ENCODE results near the gene DHX38.
A peak's percentile ranks its signal among the peaks of the same experiment; 100 is the strongest.

The DHX38 gene

GRCh38 chr16:72083778-72084404 is 9.8 kb upstream of the DHX38 start:
- no peak for DNase-seq (ENCODE audit: low read depth in 1 of 2, low spot score in 1 of 2)

GRCh38 chr16:72084445-72084844 is 9.2 kb upstream of the DHX38 start:
- no peak for DNase-seq (ENCODE audit: low read depth in 1 of 2, low spot score in 1 of 2)

DNA sequence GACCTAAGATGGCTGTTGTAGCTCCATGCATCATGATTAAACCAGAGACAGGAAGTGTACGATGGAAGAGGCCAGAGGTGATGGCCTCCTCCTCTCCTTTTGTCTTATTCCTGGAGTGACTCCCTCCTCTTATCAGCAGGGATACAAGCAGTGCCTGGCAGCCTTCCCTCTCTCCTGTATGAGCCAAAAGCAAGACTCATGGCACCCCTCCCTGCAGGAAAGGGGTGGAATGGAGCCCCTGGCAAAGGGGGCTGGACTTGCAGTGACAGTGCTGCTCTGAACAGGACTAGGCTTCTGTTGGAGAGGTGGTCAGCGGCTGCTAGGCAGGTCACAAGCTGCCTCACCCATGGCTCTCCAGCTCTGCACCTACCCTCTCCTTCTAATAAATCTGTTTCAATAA is 8.6 kb upstream of the DHX38 start:
- DNase-seq (ENCODE audit: low read depth in 1 of 2, low spot score in 1 of 2): no peak

GRCh38 chr16:72091217-72091616 is 2.4 kb upstream of the DHX38 start:
- no peak for DNase-seq (ENCODE audit: low read depth in 1 of 2, low spot score in 1 of 2)

GRCh38 chr16:72092832-72093447 is 707 bp upstream of the DHX38 start:
- DNase-seq (ENCODE audit: low read depth in 1 of 2, low spot score in 1 of 2): no peak

DNA sequence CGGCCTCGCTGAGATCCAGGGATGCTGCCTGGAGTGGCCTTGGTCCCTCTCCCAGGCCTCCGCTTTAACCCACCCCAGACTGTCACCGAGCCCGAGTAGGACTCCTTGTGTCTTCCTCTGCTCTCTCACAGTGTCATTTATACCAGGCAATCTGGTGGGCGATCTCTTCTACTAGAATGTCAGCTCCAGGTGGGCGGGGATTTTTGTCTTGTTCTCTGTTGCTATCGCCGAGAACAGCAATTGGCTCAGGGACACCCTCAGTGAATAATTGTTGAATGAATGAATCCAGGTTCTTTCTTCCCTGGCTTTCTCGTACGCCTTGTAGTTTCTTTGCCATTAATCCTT is 591 bp downstream of the DHX38 start:
- DNase-seq (ENCODE audit: low read depth in 1 of 2, low spot score in 1 of 2): peak in 1 of 2 donors; percentile 13

DNA sequence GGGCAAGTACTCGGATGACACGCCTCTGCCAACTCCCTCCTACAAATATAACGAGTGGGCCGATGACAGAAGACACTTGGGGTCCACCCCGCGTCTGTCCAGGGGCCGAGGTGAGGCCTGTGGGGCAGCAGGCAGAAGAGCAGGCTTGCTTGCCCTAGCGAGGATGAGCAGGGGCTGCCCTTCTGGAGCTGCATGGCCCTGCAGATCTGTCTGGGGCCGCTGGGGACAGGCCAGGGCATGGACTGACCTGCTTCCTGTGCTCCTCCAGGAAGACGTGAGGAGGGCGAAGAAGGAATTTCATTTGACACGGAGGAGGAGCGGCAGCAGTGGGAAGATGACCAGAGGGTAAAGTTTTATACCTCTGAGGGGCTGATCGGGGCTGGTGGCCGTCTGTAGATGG is 5.3 kb downstream of the DHX38 start:
- DNase-seq (ENCODE audit: low read depth in 1 of 2, low spot score in 1 of 2): no peak

- no peak for DNase-seq (ENCODE audit: low read depth in 1 of 2, low spot score in 1 of 2)
Measured at GRCh38 chr16:72099377-72099818, 5.8 kb downstream of the DHX38 start.

DNA sequence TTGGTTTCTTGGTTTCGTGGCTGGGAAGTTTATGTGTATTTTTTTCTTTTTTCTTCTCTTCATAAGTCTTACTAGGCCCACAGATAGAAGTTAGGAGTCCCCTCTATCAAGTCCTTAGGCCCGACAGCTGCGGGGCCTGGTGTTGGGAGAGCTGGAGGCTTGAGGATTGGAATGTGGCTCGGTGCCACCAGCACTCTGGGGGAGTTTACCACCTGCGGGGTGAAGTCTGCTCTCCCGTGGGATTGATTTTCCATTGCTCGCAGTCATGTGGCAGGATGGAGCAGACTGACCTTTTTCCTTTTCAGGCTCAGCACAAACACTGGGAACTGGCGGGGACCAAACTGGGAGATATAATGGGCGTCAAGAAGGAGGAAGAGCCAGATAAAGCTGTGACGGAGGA is 7.5 kb downstream of the DHX38 start:
- DNase-seq (ENCODE audit: low read depth in 1 of 2, low spot score in 1 of 2): no peak

GRCh38 chr16:72104905-72105304 is 11.3 kb downstream of the DHX38 start:
- no peak for DNase-seq (ENCODE audit: low read depth in 1 of 2, low spot score in 1 of 2)

DNA sequence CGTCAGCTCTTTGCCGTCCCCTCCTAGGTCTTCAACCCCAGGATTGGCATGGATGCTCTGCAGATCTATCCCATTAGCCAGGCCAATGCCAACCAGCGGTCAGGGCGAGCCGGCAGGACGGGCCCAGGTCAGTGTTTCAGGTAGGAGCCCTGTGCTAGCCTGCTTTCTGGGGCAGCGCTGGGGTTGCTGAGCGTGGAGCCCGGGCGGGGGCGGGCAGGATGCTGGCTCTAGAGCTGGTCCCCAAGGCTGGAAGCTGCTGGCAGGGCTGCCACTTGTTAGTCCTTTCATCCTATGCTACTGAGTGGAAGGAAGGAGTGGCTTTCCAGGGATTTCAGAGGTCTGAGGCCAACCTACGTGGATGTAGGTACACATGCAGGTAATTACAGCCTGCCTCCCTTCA is 12.3 kb downstream of the DHX38 start:
- DNase-seq (ENCODE audit: low read depth in 1 of 2, low spot score in 1 of 2): no peak

DNA sequence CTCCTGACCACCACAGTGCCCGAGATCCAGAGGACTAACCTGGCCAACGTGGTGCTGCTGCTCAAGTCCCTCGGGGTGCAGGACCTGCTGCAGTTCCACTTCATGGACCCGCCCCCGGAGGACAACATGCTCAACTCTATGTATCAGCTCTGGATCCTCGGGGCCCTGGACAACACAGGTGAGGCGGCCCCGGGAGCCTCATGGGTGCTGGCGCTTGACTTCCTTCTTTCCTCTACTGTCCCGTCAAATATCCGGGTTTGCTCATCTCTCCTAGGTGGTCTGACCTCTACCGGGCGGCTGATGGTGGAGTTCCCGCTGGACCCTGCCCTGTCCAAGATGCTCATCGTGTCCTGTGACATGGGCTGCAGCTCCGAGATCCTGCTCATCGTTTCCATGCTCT is 13.7 kb downstream of the DHX38 start:
- DNase-seq (ENCODE audit: low read depth in 1 of 2, low spot score in 1 of 2): no peak

- DNase-seq (ENCODE audit: low read depth in 1 of 2, low spot score in 1 of 2): no peak
Measured at GRCh38 chr16:72108353-72109102, 14.9 kb downstream of the DHX38 start.

GRCh38 chr16:72109300-72109699 is 15.7 kb downstream of the DHX38 start:
- no peak for DNase-seq (ENCODE audit: low read depth in 1 of 2, low spot score in 1 of 2)

- DNase-seq (ENCODE audit: low read depth in 1 of 2, low spot score in 1 of 2): no peak
Measured at GRCh38 chr16:72109966-72110530, 16.4 kb downstream of the DHX38 start.

DNA sequence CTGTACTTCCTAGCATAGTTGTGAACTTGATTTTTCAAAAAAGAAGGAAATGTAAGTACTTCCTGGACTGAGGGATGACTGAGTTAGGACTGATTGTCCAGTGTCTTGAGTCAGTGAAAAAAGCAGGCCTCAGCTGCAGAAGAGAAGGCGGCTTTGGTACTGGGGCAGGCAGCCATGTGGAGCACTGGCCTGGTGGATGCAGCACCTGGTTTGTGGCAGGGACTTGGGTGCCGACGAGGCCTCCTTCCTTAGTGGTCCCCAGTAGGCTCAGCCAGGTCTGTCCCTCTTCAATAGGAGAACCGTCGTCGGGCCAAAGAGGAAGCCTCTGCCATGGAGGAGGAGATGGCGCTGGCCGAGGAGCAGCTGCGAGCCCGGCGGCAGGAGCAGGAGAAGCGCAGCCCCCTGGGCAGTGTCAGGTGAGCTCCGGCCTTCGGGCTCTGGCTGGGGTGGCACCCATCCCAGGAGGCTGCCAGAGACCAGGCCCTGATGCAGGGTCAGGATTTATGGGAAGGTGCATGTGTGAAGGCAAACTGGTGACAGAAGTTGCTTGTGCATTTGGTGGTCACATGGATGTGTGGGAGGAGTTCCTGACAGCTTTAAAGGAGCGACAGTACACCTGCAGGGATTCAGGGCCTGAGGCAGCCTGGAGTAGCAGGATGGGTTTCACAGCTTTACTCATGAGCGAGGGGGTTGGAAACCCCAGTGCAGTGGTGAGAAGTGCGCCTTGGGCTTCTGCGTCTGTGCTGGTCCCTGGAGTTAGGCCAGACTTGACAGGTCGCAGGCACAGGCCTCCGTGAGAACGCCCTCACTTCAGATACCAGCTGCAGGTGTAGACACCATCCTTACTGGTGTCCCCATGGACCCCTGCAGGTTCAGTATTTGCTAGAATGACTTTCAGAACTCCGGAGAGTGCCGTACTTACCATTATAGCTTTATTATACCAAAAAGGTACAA is 17.3 kb downstream of the DHX38 start:
- no peak for DNase-seq (ENCODE audit: low read depth in 1 of 2, low spot score in 1 of 2)

GRCh38 chr16:72111657-72112451 is 18.2 kb downstream of the DHX38 start:
- DNase-seq (ENCODE audit: low read depth in 1 of 2, low spot score in 1 of 2): no peak

DNA sequence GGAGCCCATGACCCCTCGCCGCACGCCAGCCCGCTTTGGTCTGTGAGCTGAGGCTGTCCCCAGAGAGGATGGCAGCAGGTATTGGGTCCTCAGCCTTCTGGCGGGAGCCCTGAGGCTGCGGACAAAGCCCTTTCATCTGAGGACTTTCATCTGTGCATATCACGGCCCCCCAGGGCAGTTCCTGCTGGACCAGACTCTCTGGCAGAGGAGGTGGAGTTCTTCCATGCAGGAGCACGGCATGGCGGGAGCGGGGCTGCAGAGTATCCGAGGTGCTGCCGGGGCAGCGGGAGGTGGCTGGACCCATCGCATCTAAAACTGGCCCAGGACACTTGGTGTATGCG is 18.8 kb downstream of the DHX38 start:
- DNase-seq (ENCODE audit: low read depth in 1 of 2, low spot score in 1 of 2): no peak

DNA sequence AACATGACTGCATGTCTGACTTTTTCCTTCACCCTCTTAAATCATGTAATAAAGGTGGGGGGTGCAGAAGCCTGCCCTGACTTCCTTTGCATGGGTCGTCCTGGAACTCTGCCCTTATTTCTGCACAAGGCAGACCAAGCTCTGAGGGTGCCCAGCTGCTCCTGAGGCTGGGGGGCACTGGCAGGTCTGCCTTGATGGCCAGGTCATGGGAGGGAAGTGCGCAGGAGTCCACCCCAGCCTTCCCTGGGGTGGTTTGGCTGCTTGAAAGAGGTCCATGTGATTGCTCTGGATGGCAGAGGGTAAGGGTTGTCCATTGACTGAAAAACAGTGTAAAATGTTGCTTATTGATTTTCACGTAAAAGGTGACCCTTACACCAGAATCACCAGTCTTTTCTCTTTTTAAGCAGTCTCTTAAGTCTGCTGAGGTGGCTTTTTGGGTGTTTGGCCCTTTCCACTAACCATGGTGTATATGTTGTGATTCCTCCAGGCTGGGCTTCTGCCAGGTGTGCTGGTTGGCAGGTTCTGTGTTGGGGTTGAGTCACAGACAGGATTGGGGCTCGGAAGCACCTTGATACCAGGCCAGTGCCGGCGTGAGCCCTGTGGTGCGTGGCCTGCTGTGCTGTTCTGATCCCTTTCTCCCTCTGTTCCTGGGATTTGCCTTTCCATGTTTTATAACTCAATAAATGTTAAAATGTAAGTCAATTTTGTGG is 19.4 kb downstream of the DHX38 start:
- no peak for DNase-seq (ENCODE audit: low read depth in 1 of 2, low spot score in 1 of 2)

DNA sequence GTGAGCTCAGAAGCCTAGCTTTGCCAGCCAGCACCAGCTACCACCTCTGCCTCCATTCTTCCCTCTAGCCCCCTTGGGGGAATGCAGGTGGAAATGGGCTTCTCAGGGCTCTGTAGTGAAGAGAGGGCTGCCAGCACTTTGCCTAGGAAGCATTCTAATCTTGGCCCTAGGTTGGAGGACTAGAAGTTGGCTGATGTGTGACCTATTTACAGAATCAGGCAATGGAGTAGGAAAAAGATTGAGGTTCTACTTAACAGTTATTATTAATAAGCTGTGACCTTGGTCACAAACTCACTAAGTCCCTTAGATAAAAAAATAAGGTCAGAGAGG is 19.9 kb downstream of the DHX38 start:
- no peak for DNase-seq (ENCODE audit: low read depth in 1 of 2, low spot score in 1 of 2)

Measured in activated T-helper 1 cell treated with anti-CD3 and anti-CD28 coated beads, Interleukin-2, amount 50 U/mL, for 16 hours (primary cell).